Astrocyte of the cerebellum (primary cell): ENCODE results near the gene TFF3.

Experiments used
- DNase-seq: peaks from one replicate; pipeline ENCODE4 v3.0.0-alpha.2; 2011; ENCODE audit warnings: low read depth
- H3K4me3 ChIP-seq: 2 replicates; pipeline ENCODE4 v1.5.1; 2011; ENCODE audit warnings: mild to moderate bottlenecking, low read depth, low read length, moderate library complexity
- in situ Hi-C: cut with HindIII; loops from 2 replicates; pipeline ENCODE4 v1.10.0; 2017; ENCODE audit warnings: low sequenced_read_pairs
- TF ChIP-seq, protein P1 (sequence below): IDR thresholded peaks from 2 replicates; pipeline ENCODE4 v1.5.1; 2012; ENCODE audit warnings: low read length, low read depth, moderate library complexity, mild to moderate bottlenecking; ENCODE audit errors: missing control alignments

Gene TFF3

GRCh38 chr21:42264245-42265195, 50.7 kb downstream of the TFF3 start:
- no peak for DNase-seq
- TF ChIP-seq, protein P1, sequence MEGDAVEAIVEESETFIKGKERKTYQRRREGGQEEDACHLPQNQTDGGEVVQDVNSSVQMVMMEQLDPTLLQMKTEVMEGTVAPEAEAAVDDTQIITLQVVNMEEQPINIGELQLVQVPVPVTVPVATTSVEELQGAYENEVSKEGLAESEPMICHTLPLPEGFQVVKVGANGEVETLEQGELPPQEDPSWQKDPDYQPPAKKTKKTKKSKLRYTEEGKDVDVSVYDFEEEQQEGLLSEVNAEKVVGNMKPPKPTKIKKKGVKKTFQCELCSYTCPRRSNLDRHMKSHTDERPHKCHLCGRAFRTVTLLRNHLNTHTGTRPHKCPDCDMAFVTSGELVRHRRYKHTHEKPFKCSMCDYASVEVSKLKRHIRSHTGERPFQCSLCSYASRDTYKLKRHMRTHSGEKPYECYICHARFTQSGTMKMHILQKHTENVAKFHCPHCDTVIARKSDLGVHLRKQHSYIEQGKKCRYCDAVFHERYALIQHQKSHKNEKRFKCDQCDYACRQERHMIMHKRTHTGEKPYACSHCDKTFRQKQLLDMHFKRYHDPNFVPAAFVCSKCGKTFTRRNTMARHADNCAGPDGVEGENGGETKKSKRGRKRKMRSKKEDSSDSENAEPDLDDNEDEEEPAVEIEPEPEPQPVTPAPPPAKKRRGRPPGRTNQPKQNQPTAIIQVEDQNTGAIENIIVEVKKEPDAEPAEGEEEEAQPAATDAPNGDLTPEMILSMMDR, result no peak
- in situ Hi-C loops, result no loop called here
- no peak overlapping the region for H3K4me3 ChIP-seq

GRCh38 chr21:42263591-42264131, 51.5 kb downstream of the TFF3 start:
- in situ Hi-C loops, result no loop called here
- DNase-seq, result no peak
- H3K4me3 ChIP-seq, result no peak overlapping the region
- TF ChIP-seq, protein P1, result no peak

- in situ Hi-C loops, result no loop called here
- TF ChIP-seq, protein P1, result no peak
- no peak overlapping the region for H3K4me3 ChIP-seq
- no peak for DNase-seq
Observed at GRCh38 chr21:42262831-42263231, 52.4 kb downstream of the TFF3 start.

- in situ Hi-C loops, result no loop called here
- TF ChIP-seq, protein P1, result no peak
- DNase-seq, result no peak
- H3K4me3 ChIP-seq, result no peak overlapping the region
Observed at GRCh38 chr21:42261829-42262200, 53.4 kb downstream of the TFF3 start.
